ENCODE measurements around the gene TTC13.

The TTC13 gene

GRCh38 chr1:230966358-230966873 lies 12.2 kb downstream of the TTC13 start:
- H3K36me3 Mint-ChIP-seq (ENCODE audit: low read depth): no peaks in the 10 kb centered on the region
- DNase-seq: no peak
- H3K4me1 Mint-ChIP-seq: no peaks in the 10 kb centered on the region
- H3K27me3 Mint-ChIP-seq (ENCODE audit: low read depth, poor library complexity): peaks cover 17% of the 10 kb centered on the region
- no peak overlapping the region for H3K27ac Mint-ChIP-seq
- no peaks in the 10 kb centered on the region for H3K9me3 Mint-ChIP-seq
- TF ChIP-seq CTCF (IDR thresholded peaks at IDR 0.05): no peak
- H3K4me3 Mint-ChIP-seq: no peak overlapping the region

- Mint-ChIP-seq H3K9me3 (no peaks in the 10 kb centered on the region), H3K36me3 (ENCODE audit: low read depth) (no peaks in the 10 kb centered on the region), H3K27me3 (ENCODE audit: low read depth, poor library complexity) (peaks cover 17% of the 10 kb centered on the region), H3K4me3 (no peak overlapping the region), H3K27ac (no peak overlapping the region), H3K4me1 (no peaks in the 10 kb centered on the region)
- TF ChIP-seq CTCF (IDR thresholded peaks at IDR 0.05): no peak
- no peak for DNase-seq
Measured at GRCh38 chr1:230965535-230965934, 13.1 kb downstream of the TTC13 start.

DNA sequence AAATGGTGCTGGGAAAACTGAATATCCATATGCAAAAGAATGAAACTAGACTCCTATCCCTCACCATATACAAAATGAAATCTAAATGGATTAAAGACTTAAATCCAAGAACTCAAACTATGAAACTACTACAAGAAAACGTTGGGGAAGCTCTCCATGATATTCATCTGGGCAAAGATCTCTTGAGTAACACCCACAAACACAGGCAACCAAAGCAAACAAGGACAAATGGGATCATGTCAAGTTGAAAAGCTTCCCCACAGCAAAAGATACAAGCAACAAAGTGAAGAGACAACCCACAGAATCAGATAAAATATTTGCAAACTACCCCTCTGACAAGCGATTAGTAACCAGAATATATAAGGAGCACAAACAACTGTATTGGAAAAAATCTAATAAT lies 13.8 kb downstream of the TTC13 start:
- Mint-ChIP-seq H3K4me1 (no peaks in the 10 kb centered on the region), H3K36me3 (ENCODE audit: low read depth) (peaks cover under 1% of the 10 kb centered on the region), H3K27ac (no peak overlapping the region), H3K27me3 (ENCODE audit: low read depth, poor library complexity) (peaks cover 15% of the 10 kb centered on the region), H3K4me3 (no peak overlapping the region), H3K9me3 (no peaks in the 10 kb centered on the region)
- DNase-seq: no peak
- no peak for TF ChIP-seq CTCF (IDR thresholded peaks at IDR 0.05)

DNA sequence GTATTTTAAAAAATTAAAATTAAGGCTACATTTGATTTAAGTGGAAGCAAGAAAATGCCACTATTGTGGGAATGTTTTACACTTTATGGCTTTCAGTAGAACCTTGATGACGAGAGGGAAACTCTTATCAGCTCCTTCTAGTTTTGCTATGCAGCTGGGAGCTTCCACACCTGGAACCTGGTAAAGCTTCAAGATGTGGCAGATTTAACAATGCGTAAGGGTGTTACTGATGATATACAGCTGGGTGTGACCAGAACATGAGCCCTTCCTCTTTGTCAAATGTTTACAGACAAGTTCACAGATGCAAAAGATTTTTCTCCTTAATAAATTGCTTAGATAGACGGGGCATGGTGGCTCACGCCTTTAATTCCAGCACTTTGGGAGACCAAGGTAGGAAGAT lies 20.3 kb downstream of the TTC13 start:
- no peak for TF ChIP-seq CTCF (IDR thresholded peaks at IDR 0.05)

DNA sequence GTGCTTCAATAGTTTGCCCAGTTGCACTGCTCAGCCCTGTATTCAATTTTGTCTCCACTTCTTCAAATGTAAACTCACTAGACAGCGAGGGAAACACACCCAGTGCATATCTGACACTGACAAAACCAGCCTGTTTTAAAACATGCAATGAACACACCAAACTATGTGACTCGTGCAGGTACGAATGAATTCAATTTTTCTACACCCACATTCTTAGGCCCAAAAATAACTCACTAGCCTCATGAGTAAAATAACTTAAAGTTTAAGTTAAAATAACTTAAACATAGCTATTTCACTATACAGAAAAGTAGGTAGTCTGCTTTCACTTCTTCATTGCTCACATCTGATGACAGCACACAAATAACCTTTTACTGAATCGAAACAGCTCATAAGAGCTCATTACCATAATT lies 21.1 kb downstream of the TTC13 start:
- no peak overlapping the region for H3K27ac Mint-ChIP-seq
- no peaks in the 10 kb centered on the region for H3K9me3 Mint-ChIP-seq
- no peak for TF ChIP-seq CTCF (IDR thresholded peaks at IDR 0.05)
- no peak for DNase-seq
- peaks cover 8% of the 10 kb centered on the region for H3K36me3 Mint-ChIP-seq (ENCODE audit: low read depth)
- no peaks in the 10 kb centered on the region for H3K4me1 Mint-ChIP-seq
- no peaks in the 10 kb centered on the region for H3K27me3 Mint-ChIP-seq (ENCODE audit: low read depth, poor library complexity)
- no peak overlapping the region for H3K4me3 Mint-ChIP-seq

More for the DNA sequence above, 20.3 kb downstream of the TTC13 start:
- Mint-ChIP-seq H3K4me1 (no peaks in the 10 kb centered on the region), H3K36me3 (ENCODE audit: low read depth) (peaks cover 8% of the 10 kb centered on the region), H3K27ac (no peak overlapping the region), H3K27me3 (ENCODE audit: low read depth, poor library complexity) (no peaks in the 10 kb centered on the region), H3K9me3 (no peaks in the 10 kb centered on the region), H3K4me3 (no peak overlapping the region)
- DNase-seq: no peak

DNA sequence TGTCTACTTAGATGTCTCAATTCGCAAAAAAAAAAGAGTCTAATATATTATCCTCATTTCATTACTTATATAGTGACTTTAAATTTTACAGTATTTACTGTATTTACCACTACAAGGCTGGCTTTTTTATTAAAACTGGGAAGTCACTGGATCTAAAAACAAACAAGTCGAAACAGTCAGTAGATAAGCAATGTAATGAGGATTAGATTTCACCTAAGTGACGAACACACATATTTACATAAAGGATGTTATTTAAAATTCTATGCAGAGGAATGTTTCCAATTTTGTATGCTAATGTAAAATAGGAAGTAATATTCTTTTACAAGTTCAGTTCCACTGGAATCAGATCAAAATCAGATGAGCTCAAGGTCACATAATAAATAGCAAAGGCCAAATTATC lies 28.3 kb downstream of the TTC13 start:
- Mint-ChIP-seq H3K27me3 (ENCODE audit: low read depth, poor library complexity) (peaks cover 6% of the 10 kb centered on the region), H3K36me3 (ENCODE audit: low read depth) (peaks cover 11% of the 10 kb centered on the region), H3K9me3 (no peaks in the 10 kb centered on the region), H3K4me1 (no peaks in the 10 kb centered on the region), H3K27ac (no peak overlapping the region), H3K4me3 (no peak overlapping the region)
- no peak for DNase-seq
- TF ChIP-seq CTCF (IDR thresholded peaks at IDR 0.05): no peak
